GM19351 (cell line): ENCODE measurements around the gene DOK1.

Experiments
- ATAC-seq: cut with Tn5 transposase; IDR thresholded peaks from one replicate; pipeline ENCODE4 v1.9.1; 2021; ENCODE audit warnings: mild to moderate bottlenecking, moderate library complexity; ENCODE audit not compliant: unreplicated experiment

The DOK1 gene

DNA sequence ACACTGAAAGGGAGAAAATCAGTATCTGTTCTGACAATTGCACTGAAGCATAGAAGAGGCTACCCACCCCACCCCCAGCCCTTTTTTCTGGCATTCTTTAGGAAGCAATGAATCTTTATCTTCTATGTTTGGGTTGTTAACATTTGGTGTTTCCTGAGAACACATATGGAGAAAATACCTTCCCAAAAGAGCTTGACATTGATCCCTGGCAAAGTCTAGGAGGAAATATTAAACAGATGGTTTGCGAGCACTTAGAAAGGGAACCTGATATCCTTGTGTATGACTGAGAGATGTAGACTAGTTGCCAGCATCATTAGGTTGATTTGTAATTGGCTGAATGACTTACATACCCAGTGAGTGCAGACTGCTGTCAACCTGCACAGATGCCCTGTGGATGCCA lies 42.9 kb downstream of the DOK1 start:
- no peak for ATAC-seq

DNA sequence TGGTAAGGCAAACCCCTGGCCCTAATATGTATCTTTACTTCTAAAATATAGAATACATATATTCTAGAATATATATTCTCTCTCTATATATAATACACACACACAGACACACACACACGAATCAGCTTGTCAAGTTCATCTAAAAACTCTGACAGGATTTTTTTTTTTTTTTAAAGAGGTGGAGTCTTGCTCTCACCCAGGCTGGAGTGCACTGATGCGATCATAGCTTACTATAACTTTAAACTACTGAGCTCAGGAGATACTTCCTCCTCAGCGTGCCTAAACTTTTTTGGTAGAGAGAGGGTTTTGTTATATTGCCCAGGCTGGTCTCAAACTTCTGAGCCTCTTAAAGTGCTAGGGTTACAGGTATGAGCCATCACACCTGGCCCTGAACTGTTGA lies 45.2 kb downstream of the DOK1 start:
- ATAC-seq: no peak

DNA sequence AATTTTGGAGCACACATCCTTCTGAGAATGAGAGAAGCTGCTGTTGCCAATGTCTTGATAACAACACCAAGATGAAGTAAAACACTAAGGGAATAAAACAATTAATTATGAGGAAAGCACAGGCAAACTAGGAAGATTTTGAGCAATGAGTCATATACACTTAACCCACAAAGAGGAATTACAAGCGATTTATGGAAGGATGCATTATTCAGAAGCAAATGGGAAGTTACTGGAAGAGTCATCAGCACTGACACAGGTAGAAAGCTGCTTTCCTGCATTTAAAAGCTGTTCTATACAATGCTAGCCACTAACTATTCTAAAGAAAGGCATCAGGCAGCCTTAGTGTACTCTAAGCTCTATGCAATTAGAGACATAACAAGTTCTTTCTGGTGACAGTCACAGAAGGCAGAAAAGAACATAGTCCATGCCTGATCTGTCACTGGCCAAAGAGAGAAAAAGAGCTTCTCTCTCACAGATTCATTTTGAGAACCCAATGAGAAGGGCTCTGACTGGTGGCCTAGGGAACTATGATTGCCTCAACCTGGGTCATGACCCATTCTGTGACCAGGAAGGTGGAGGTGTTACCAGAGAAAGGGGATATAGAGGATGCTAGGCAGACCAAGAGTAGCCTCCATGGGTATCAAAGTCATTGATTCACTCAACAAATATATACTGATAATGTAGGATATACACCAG lies 48.2 kb downstream of the DOK1 start:
- ATAC-seq: no peak

GRCh38 chr2:74603282-74604000 lies 48.9 kb downstream of the DOK1 start:
- ATAC-seq: no peak

GRCh38 chr2:74606927-74607326 lies 52.4 kb downstream of the DOK1 start:
- ATAC-seq: no peak
